Cardiac muscle cell (in vitro differentiated cells and primary cell): Measurements from ENCODE around the gene ZFYVE16. TPM values are rescaled to one million over a fixed set of nuclear protein-coding genes. Genes with fewer than 3 reads are reported as not detected.

Experiments
- DNase-seq, 2 donors: peaks; one replicate each; pipeline versions ENCODE4 v3.0.0 to v3.0.0-alpha.2; 2010 to 2017; ENCODE audit warnings: low read depth in 1 of 2, low spot score in 1 of 2
- H3K27ac ChIP-seq: fragments of 200-600 bp; sonication (generic); 2 replicates; pipeline ENCODE4 v1.5.1; 2016
- H3K27me3 ChIP-seq: fragments of 200-600 bp; sonication (generic); 2 replicates; pipeline ENCODE4 v1.6.0; 2016; ENCODE audit warnings: control low read depth
- H3K36me3 ChIP-seq: fragments of 200-600 bp; sonication (generic); 2 replicates; pipeline ENCODE4 v1.5.1; 2016; ENCODE audit warnings: control low read depth
- H3K4me1 ChIP-seq: fragments of 200-600 bp; sonication (generic); 2 replicates; pipeline ENCODE4 v1.8.1; 2017; ENCODE audit warnings: low read depth, mild to moderate bottlenecking, mixed run types
- H3K4me3 ChIP-seq: fragments of 200-600 bp; sonication (generic); 2 replicates; pipeline ENCODE4 v1.5.1; 2016; ENCODE audit warnings: mild to moderate bottlenecking
- H3K9me3 ChIP-seq: fragments of 200-600 bp; sonication (generic); 2 replicates; pipeline ENCODE4 v1.5.1; 2017; ENCODE audit warnings: low read depth, mild to moderate bottlenecking, control low read depth
- polyA plus RNA-seq: library from polyadenylated mRNA; unstranded; fragments of >200 nt; fragmentation: Nextera tagmentation; extraction: Ambion mirVana; gene quantifications from 2 replicates; pipeline ENCODE4 v1.2.1, GENCODE V29; 2016
- total RNA-seq: library from RNA; depleted of rRNA; stranded (reverse); fragments of >200 nt; gene quantifications from 2 replicates; pipeline ENCODE4 v1.2.3, GENCODE V29; 2016
- TF ChIP-seq, protein P1 (sequence below): IDR thresholded peaks from 2 replicates; pipeline ENCODE4 v1.5.1; 2012; ENCODE audit warnings: low read depth, mild to moderate bottlenecking, low read length

The ZFYVE16 gene
- total and polyA plus RNA-seq, 2 experiments from 2014 or later: 22.0 to 41.3 TPM

DNA sequence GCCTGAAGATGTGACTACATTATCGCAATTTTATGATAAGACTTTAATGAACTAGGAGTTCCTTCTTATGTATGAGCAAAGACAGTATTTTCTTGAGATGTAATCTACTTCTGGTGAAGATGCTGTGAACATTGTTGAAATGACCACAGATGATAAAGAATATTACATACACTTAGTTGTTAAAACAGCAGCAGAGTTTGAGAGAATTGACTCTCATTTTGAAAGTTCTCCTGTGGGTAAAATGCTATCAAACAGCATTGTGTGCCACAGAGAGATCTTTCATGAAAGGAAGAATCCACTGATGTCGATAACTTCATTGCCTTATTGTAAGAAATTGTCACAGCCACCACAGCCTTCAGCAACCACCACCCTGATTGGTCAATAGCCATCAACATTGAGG, 88.0 kb downstream of the ZFYVE16 start:
- H3K27ac ChIP-seq: no peak overlapping the region
- TF ChIP-seq, protein P1, sequence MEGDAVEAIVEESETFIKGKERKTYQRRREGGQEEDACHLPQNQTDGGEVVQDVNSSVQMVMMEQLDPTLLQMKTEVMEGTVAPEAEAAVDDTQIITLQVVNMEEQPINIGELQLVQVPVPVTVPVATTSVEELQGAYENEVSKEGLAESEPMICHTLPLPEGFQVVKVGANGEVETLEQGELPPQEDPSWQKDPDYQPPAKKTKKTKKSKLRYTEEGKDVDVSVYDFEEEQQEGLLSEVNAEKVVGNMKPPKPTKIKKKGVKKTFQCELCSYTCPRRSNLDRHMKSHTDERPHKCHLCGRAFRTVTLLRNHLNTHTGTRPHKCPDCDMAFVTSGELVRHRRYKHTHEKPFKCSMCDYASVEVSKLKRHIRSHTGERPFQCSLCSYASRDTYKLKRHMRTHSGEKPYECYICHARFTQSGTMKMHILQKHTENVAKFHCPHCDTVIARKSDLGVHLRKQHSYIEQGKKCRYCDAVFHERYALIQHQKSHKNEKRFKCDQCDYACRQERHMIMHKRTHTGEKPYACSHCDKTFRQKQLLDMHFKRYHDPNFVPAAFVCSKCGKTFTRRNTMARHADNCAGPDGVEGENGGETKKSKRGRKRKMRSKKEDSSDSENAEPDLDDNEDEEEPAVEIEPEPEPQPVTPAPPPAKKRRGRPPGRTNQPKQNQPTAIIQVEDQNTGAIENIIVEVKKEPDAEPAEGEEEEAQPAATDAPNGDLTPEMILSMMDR: no peak
- H3K36me3 ChIP-seq: no peaks in the 10 kb centered on the region
- H3K27me3 ChIP-seq: no peaks in the 10 kb centered on the region
- no peaks in the 10 kb centered on the region for H3K9me3 ChIP-seq
- DNase-seq: no peak
- H3K4me1 ChIP-seq: no peaks in the 10 kb centered on the region
- H3K4me3 ChIP-seq: no peak overlapping the region

DNA sequence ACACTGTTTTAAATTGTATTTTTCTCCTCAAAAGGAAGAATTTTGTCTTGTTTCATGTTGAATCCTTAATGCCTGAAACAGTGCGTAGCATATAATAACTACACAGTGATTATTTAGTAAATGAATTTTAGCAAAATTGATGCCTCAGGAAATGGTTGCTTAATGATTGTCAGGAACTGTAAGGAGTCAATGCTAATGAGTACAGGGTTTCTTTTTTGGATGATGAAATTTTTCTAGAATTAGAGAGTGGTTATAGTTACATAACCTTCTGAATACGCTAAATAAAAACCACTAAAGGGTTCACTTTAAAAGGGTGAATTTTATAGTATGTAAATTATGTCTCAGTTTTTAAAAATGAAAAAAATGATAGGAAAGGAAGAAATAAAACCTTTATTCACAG, 94.9 kb downstream of the ZFYVE16 start:
- TF ChIP-seq, protein P1: no peak
- Histone ChIP-seq H3K9me3 (no peaks in the 10 kb centered on the region), H3K27ac (no peak overlapping the region), H3K4me3 (no peak overlapping the region), H3K36me3 (no peaks in the 10 kb centered on the region), H3K4me1 (no peaks in the 10 kb centered on the region), H3K27me3 (no peaks in the 10 kb centered on the region)
- no peak for DNase-seq

DNA sequence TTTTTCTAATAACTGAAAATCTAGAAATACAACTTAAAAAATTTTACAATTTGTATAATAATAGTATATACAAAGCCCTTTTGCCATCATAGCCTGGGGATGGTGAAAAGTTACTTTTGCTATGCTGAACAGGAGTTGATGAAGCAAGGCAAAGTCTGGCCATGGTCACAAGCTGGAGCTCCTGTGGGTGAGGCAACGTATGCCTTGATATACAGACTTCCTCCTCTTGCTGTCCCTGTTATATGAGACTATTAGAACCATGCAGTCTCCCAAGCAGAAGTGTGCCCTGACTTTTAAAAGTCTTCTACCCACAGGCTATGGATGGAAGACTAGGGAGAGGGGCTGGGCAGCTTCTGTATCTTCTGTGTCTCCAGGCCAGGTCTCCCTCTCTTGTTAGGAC, 95.8 kb downstream of the ZFYVE16 start:
- H3K9me3 ChIP-seq: no peaks in the 10 kb centered on the region
- H3K4me1 ChIP-seq: no peaks in the 10 kb centered on the region
- DNase-seq: no peak
- TF ChIP-seq, protein P1: no peak
- no peak overlapping the region for H3K27ac ChIP-seq
- H3K27me3 ChIP-seq: no peaks in the 10 kb centered on the region
- H3K4me3 ChIP-seq: no peak overlapping the region
- no peaks in the 10 kb centered on the region for H3K36me3 ChIP-seq

DNA sequence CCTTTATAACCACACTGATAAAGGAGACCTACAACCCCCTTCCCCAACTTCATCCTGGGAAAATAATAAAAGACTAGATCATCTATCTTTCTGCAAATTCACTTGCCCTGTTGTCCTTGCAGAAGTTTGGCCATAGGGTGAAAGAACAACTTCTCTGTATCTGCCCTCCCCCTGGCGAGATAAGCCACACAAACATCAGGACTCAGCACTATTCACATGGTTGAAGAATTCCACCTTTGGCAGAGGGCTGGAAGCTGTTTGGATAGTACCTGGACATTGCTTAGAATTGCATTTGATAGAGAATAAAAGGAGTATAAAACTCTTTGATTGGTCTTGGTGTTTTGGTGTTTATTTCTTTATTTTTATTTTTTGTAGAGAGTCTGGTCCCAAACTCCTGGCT, 97.0 kb downstream of the ZFYVE16 start:
- Histone ChIP-seq H3K27ac (no peak overlapping the region), H3K4me1 (no peaks in the 10 kb centered on the region), H3K4me3 (no peak overlapping the region), H3K27me3 (no peaks in the 10 kb centered on the region), H3K36me3 (no peaks in the 10 kb centered on the region), H3K9me3 (no peaks in the 10 kb centered on the region)
- TF ChIP-seq, protein P1: no peak
- DNase-seq: no peak

DNA sequence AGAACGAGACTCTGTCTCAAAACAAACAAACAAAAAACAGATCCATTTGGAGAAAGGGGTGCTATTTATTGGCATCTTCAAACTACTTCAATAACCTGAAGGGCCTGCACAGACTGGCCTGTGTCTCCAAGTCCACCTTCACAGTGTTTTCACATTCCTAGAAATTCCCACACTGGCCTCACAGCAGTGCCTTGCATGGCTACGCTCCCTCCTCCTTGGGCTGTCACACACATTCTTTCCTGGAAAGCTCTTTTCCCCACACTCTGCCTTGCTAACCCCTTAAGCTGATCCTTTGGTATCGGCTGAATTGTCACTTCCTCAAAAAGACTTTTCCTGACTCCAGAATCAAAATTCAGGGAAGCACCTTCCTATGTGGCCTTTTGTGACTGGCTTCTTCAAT, 99.8 kb downstream of the ZFYVE16 start:
- H3K36me3 ChIP-seq: no peaks in the 10 kb centered on the region
- H3K4me1 ChIP-seq: no peaks in the 10 kb centered on the region
- no peak overlapping the region for H3K4me3 ChIP-seq
- H3K9me3 ChIP-seq: no peaks in the 10 kb centered on the region
- H3K27ac ChIP-seq: no peak overlapping the region
- TF ChIP-seq, protein P1: no peak
- no peaks in the 10 kb centered on the region for H3K27me3 ChIP-seq
- no peak for DNase-seq

DNA sequence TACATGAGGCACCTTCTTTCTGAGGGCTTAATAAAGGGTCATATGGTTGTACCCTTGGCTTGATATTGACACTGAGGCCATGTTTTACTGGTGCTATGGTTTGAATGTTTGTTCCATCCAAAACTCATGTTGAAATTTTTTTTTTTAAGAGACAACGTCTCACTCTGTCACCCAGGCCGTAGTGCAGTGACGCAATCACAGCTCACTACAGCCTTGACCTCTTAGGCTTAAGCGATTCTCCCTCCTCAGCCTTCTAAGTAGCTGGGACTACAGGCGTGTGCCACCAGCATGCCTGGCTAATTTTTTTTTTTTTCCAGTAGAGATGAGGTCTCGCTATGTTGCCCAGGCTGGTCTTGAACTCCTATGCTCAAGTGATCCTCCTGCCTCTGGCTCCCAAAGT, 101.0 kb downstream of the ZFYVE16 start:
- Histone ChIP-seq H3K4me3 (no peak overlapping the region), H3K27ac (no peak overlapping the region), H3K4me1 (no peaks in the 10 kb centered on the region), H3K9me3 (no peaks in the 10 kb centered on the region), H3K27me3 (no peaks in the 10 kb centered on the region), H3K36me3 (no peaks in the 10 kb centered on the region)
- no peak for DNase-seq
- TF ChIP-seq, protein P1: no peak
